Measurements from ENCODE around the gene CDC42BPG. TPM values are rescaled to one million over a fixed set of nuclear protein-coding genes. Genes with fewer than 3 reads are reported as not detected.

Gene CDC42BPG
- total and polyA plus RNA-seq, 9 of the 15 experiments (the other 6 are each of a cell fraction or from before 2014, with no cell fraction given) = 0.04 to 8.8 (median 2.1) TPM

GRCh38 chr11:64864135-64864472 lies 19.7 kb upstream of the CDC42BPG start (continued):
- no peak for TF ChIP-seq ETV6 (IDR thresholded peaks at IDR 0.05; ENCODE audit: borderline replicate concordance in 1 of 2, low read depth in 2 of 2, low read length in 1 of 2)
- no peak for TF ChIP-seq ETV6 (CRISPR knock-in tag; IDR thresholded peaks at IDR 0.05; ENCODE audit: borderline replicate concordance)

DNA sequence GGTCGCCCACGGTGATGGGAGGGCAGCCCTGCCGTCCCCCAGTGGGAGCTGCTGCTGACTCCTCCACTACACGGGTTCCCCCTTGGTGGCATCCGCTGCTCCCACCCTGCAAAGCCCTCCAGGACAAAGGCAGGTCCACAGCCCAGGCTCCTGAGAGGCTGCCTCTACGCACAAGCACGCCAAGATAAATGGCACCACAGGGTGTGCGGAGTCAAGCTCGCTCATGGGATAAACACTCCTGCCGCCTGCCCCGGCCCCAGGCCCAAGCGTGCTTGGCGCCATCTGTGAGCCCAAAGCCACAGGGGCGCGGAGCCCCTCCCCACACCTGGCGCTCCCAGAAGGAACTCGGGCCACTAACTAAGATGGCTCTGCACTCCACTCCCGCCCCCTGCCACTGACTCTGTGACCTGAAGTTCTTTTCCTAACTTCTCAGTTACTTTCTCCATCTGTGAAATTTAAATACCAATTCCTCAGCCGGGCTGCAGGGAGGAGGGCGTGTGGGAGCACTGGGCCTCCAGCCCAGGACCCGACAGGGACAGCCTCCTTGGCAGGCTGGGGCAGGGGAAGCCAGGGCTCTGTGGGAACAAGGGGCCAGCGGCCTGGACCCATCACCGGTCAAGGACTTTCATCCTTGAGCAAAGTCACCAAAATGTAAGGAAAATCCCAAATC lies 19.1 kb upstream of the CDC42BPG start:
- intact Hi-C loops (cut with micrococcal nuclease) (no loop called here), in situ Hi-C loops (cut with MboI) (no loop called here)
- ATAC-seq = no peak
- Histone ChIP-seq H3K4me1 (replicated peaks in 1 of 2; ENCODE audit: control insufficient read depth in 2 of 2, insufficient read depth in 2 of 2, low read length in 2 of 2) (peaks cover 15 to 46% of the 10 kb centered on the region in 2 experiments), H4K20me1 (replicated peaks; ENCODE audit: control insufficient read depth, insufficient read depth, low read length) (0 out of 2 replicates have a peak, but pooled peaks cover 3% of the 10 kb centered on the region), H3K27me3 (ENCODE audit: control insufficient read depth in 2 of 2, insufficient read depth in 2 of 2, low read length in 2 of 2) (no peaks in the 10 kb centered on the region), H3K79me2 (ENCODE audit: control insufficient read depth, insufficient read depth, low read length) (peaks cover 67% of the 10 kb centered on the region), H3K9ac (ENCODE audit: insufficient read depth in 1 of 2, low read depth in 2 of 2, low read length in 2 of 2) (peak overlapping the region in 1 of 2 experiments; percentile 86; a peak in 2 of 4 replicates), H3K36me3 (ENCODE audit: control insufficient read depth, insufficient read depth, low read length) (peaks cover 37% of the 10 kb centered on the region; the same call in 2 of the 3 replicates), H3K9me3 (replicated peaks; ENCODE audit: control insufficient read depth, insufficient read depth, low read depth, low read length) (no peaks in the 10 kb centered on the region), H2AFZ (ENCODE audit: low read depth, low read length) (no peak overlapping the region), H3K27ac (ENCODE audit: extremely low read depth, low read depth, low read length) (0 out of 3 replicates have a peak overlapping the region, but pooled peaks have one; percentile 39), H3K4me2 (ENCODE audit: insufficient read depth, low read length) (no peak overlapping the region), H3K4me3 (no peak overlapping the region), H3K9me1 (ENCODE audit: control insufficient read depth, insufficient read depth, low read length) (peaks cover 3% of the 10 kb centered on the region)
- POLR2A ChIA-PET = interaction anchor here (0.6 to 9.6 kb wide), 5 partner anchors 10 to 682 kb away, joined by 3 to 109 read pairs (median 4); partner anchors contain the start of gene EHD1
- WGBS (ENCODE audit: insufficient coverage, low coverage, missing lambda C conversion rate) = 93% methylated on average over 20 of the region's 23 CpGs
- CTCF ChIA-PET (ENCODE audit: low intra/inter-chr PET ratio) = no interaction called here
- no peak for TF ChIP-seq BHLHE40 (IDR thresholded peaks at IDR 0.05; ENCODE audit: low read length)
- no peak for TF ChIP-seq HMBOX1 (IDR thresholded peaks at IDR 0.05)
- TF ChIP-seq CEBPG (CRISPR knock-in tag; IDR thresholded peaks at IDR 0.05) = no peak
- no peak for TF ChIP-seq CEBPG (tag; conservative IDR thresholded peaks at IDR 0.05 in 1 of 2, IDR thresholded peaks at IDR 0.05 in 1 of 2)
- no peak for TF ChIP-seq DIDO1 (tag; IDR thresholded peaks at IDR 0.05; ENCODE audit: low read depth)
- no TSS peak for BruUV-seq (replicated peaks)
- FAIRE-seq = no peak
- DNase-seq (ENCODE audit: extremely low read depth in 1 of 4, low spot score in 3 of 4) = no peak

All from K562 (cell line).